OCI-LY3 (cell line): ENCODE results near the gene SCG2.

ENCODE experiments used
- EZH2phosphoT487 ChIP-seq: fragments of 200-600 bp; shearing (Covaris generic); IDR thresholded peaks from 2 replicates; pipeline ENCODE4 v1.6.1; 2018; ENCODE audit warnings: antibody characterized with exemption, mixed run types, low read depth
- TF ChIP-seq, protein P1 (sequence below): fragments of 200-600, 300-600 bp; sonication (generic); IDR thresholded peaks from 2 replicates; pipeline ENCODE4 v1.5.1; 2014; ENCODE audit warnings: antibody characterized with exemption, low read length, low read depth

GRCh38 chr2:223648755-223649154 lies 46.6 kb upstream of the SCG2 start:
- TF ChIP-seq, protein P1, sequence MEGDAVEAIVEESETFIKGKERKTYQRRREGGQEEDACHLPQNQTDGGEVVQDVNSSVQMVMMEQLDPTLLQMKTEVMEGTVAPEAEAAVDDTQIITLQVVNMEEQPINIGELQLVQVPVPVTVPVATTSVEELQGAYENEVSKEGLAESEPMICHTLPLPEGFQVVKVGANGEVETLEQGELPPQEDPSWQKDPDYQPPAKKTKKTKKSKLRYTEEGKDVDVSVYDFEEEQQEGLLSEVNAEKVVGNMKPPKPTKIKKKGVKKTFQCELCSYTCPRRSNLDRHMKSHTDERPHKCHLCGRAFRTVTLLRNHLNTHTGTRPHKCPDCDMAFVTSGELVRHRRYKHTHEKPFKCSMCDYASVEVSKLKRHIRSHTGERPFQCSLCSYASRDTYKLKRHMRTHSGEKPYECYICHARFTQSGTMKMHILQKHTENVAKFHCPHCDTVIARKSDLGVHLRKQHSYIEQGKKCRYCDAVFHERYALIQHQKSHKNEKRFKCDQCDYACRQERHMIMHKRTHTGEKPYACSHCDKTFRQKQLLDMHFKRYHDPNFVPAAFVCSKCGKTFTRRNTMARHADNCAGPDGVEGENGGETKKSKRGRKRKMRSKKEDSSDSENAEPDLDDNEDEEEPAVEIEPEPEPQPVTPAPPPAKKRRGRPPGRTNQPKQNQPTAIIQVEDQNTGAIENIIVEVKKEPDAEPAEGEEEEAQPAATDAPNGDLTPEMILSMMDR = no peak
- no peak for TF ChIP-seq EZH2phosphoT487
